22Rv1 (cell line): ENCODE data around the gene TMEM106C.
A peak's percentile ranks its signal among the peaks of the same experiment; 100 is the strongest.

Source experiments
- H3K27ac ChIP-seq: fragments of 450-650 bp; 2 replicates; pipeline ENCODE4 v1.5.1; 2017
- ZFX ChIP-seq: fragments of 450-650 bp; IDR thresholded peaks from 2 replicates; pipeline ENCODE4 v1.6.1; 2017; ENCODE audit warnings: antibody characterized with exemption, borderline replicate concordance
- TF ChIP-seq, protein P1 (sequence below): fragments of 450-650 bp; IDR thresholded peaks from 2 replicates; pipeline ENCODE4 v1.5.1; 2017; ENCODE audit warnings: mild to moderate bottlenecking

The TMEM106C gene, protein sequence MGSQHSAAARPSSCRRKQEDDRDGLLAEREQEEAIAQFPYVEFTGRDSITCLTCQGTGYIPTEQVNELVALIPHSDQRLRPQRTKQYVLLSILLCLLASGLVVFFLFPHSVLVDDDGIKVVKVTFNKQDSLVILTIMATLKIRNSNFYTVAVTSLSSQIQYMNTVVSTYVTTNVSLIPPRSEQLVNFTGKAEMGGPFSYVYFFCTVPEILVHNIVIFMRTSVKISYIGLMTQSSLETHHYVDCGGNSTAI

DNA sequence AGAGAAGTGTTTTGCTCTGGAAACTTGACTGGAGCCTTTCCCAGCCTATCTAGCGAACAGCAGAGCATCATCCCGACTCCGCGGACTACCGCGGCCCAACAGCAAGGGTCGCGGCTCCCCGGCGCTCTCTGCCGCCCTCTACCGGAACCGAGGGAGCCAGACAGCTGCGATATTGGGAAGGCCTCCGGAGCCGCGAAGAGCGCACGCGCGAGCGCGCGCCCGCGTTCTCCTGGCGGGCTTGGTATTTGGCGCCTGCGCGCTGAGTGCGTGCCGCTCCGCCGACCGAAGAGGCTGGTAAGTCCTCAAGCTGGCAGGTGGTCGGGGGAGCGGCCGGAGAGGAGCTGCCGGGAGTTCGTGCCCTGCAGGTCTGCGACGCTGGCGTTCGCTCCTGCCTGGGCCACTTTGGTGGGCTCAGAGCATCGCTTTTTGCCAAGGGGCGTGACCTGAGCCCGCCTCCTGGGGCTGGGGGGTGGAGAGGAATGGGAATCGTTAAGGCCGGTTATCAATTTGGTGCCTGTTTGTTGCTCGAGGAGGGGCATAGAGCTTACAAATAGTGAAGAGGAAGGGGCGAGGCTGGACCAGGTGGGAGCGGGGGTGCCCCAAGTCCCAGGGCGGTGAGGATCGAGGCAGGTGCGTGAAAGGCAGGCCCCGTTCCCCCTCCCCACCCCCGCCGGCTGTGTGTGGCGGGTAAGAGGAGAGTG is at the start of gene TMEM106C:
Gene TMEM106C (plus strand): TSS at position 257 of the 701 bp plus-strand sequence. CDS start 641 bp downstream, outside the sequence.
- H3K27ac ChIP-seq: peak within 1 kb of the TSS; percentile 65
- TF ChIP-seq ZFX: no peak
- TF ChIP-seq, protein P1, sequence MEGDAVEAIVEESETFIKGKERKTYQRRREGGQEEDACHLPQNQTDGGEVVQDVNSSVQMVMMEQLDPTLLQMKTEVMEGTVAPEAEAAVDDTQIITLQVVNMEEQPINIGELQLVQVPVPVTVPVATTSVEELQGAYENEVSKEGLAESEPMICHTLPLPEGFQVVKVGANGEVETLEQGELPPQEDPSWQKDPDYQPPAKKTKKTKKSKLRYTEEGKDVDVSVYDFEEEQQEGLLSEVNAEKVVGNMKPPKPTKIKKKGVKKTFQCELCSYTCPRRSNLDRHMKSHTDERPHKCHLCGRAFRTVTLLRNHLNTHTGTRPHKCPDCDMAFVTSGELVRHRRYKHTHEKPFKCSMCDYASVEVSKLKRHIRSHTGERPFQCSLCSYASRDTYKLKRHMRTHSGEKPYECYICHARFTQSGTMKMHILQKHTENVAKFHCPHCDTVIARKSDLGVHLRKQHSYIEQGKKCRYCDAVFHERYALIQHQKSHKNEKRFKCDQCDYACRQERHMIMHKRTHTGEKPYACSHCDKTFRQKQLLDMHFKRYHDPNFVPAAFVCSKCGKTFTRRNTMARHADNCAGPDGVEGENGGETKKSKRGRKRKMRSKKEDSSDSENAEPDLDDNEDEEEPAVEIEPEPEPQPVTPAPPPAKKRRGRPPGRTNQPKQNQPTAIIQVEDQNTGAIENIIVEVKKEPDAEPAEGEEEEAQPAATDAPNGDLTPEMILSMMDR: peak; percentile 100

DNA sequence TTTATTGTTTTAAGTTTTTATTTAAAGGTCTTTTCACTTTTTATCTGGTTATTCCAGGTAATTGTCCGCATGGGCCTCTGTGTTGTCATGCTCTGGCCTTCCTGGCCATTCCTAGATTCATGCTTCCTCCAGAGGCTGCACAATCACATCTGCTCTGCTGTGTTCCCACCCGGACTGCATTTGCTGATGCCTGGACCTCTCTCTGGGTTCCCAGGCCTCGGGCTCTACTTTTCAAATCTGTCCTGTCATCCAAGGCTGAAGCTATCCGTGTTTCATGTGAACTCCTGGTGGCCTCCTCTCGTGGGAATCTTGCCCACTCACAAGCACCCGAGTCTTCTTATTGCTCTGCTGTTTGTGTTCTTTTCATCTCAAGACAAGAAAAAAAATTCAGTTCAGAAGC is 42.5 kb upstream of the TMEM106C start:
- no peak for TF ChIP-seq ZFX
- TF ChIP-seq, protein P1: no peak
- H3K27ac ChIP-seq: no peak overlapping the region

DNA sequence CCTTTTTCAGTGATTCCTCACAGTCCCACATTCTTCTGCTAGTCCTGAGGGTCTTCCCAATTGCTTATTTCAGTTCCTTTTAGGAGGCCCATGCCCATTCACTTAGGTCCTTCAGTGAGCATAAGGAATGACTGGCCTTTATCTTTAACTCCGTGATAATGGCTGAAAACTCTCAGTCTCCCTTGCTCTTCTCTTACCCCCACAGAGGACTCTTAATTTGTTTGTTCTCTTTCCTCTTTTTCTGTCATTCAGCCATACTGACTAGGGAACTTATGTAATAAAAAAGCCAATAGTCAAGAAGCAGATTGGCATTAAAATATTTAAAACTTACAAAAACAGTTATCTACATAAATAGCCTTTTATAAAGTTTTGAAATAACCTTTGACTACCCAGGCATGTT is 41.5 kb upstream of the TMEM106C start:
- TF ChIP-seq, protein P1: no peak
- no peak for TF ChIP-seq ZFX
- no peak overlapping the region for H3K27ac ChIP-seq

DNA sequence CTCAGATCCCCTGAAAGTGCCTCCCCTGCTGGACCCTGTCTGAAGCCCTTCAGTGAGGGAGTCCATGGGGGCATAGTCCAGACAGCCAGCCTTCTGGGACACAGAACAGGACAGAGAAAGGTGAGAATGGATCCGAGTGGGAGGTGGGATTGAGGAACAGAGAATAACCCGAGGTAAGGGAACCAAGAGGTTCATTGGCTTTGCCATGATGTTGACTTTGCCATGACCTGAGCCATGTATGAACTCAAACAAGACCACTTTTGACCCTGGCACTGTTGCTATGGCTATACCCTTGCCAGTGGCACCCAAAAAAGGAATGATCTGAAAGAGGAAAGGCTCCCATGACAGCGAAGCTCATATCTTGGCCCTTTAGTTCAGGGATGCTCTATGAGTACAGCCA is 36.0 kb upstream of the TMEM106C start:
- H3K27ac ChIP-seq: no peak overlapping the region
- TF ChIP-seq ZFX: no peak
- TF ChIP-seq, protein P1: no peak

DNA sequence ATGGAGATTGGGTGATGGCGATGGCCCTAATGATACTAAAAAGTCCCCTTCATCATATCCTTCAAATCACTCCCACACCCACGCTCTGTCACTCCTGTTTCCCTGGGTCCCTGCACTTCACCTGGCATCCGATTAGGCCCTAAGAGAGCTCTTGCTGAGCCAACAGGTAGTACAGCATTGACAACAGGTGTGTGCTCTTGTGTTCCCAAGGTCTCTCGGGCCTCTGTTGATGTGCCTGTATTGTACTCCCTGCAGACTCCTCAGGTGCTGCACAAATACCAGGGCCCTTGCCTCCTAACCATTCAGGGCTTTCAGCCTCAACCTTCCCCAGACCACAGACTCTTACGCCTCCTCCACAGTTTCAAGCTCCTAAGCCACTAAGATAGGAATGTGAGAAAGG is 32.8 kb upstream of the TMEM106C start:
- H3K27ac ChIP-seq: no peak overlapping the region
- TF ChIP-seq, protein P1: no peak
- no peak for TF ChIP-seq ZFX

DNA sequence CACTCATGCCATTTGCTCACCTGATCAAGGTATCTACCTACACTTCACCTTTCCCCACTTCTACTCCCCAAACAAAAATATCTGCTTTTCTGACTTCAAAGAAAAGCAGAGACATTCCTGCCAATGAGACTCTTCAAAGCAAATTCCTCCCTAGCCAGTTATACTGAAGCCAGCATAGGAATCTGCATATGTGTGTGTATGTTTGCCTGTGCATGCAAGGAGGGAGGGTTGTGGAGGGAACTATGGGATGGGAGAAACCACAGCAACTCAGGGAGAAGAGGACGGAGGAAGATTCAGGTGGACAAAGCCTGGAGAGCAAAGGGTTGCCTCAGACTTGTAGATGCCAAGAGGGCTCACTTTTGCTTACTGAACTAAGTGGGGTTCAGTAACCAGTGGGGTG is 32.2 kb upstream of the TMEM106C start:
- no peak for TF ChIP-seq ZFX
- TF ChIP-seq, protein P1: no peak
- no peak overlapping the region for H3K27ac ChIP-seq

DNA sequence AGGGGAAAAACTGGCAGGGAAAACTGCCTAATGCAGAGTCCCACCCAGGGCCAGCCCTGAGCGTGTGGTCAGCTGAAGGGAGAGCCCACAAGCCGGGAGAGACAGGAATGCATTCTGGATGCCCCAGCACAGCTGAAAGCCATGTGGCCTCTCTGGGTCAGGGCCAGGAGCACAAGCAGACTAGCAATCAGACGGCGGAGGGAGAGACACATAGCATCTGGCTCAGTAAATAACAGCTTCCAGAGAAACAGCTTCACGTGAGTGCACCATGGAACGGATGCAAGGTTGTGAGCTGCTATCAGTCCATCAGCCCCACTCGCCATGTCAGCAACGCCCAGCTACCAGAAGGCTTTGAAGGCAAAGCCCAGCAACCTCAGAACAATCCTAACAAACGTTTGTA is 28.2 kb upstream of the TMEM106C start:
- no peak overlapping the region for H3K27ac ChIP-seq
- TF ChIP-seq, protein P1: no peak
- no peak for TF ChIP-seq ZFX
